ENCODE results near the gene OR51G2.

The OR51G2 gene

GRCh38 chr11:4922304-4922703 is 3.2 kb upstream of the OR51G2 start:
- no peaks in the 10 kb centered on the region for H3K4me1 ChIP-seq (ENCODE audit: control insufficient read depth, insufficient read depth, low read length)
- no peaks in the 10 kb centered on the region for H3K27me3 ChIP-seq (ENCODE audit: control insufficient read depth, insufficient read depth, low read length, poor library complexity, severe bottlenecking)
- no peak overlapping the region for H3K4me3 ChIP-seq (ENCODE audit: insufficient read depth, low read depth, low read length)
- 81 to 89% methylated on average over 1 of the region's 1 CpG for WGBS, 2 experiments
- no peaks in the 10 kb centered on the region for H3K36me3 ChIP-seq (ENCODE audit: control insufficient read depth, insufficient read depth, low read length)
- H3K9me3 ChIP-seq (ENCODE audit: control insufficient read depth, low read length), result no peaks in the 10 kb centered on the region
- H3K27ac ChIP-seq (ENCODE audit: insufficient read depth, low read depth, low read length, poor library complexity, severe bottlenecking), result no peak overlapping the region

GRCh38 chr11:4921796-4922195 is 2.6 kb upstream of the OR51G2 start:
- no peak overlapping the region for H3K27ac ChIP-seq (ENCODE audit: insufficient read depth, low read depth, low read length, poor library complexity, severe bottlenecking)
- no peaks in the 10 kb centered on the region for H3K9me3 ChIP-seq (ENCODE audit: control insufficient read depth, low read length)
- H3K4me3 ChIP-seq (ENCODE audit: insufficient read depth, low read depth, low read length), result no peak overlapping the region
- WGBS, 2 experiments, result 100% methylated on average over 1 of the region's 1 CpG
- no peaks in the 10 kb centered on the region for H3K36me3 ChIP-seq (ENCODE audit: control insufficient read depth, insufficient read depth, low read length)
- no peaks in the 10 kb centered on the region for H3K27me3 ChIP-seq (ENCODE audit: control insufficient read depth, insufficient read depth, low read length, poor library complexity, severe bottlenecking)
- no peaks in the 10 kb centered on the region for H3K4me1 ChIP-seq (ENCODE audit: control insufficient read depth, insufficient read depth, low read length)

GRCh38 chr11:4916581-4916980 is 2.6 kb downstream of the OR51G2 start:
- Histone ChIP-seq H3K27ac (ENCODE audit: insufficient read depth, low read depth, low read length, poor library complexity, severe bottlenecking) (no peak overlapping the region), H3K4me1 (ENCODE audit: control insufficient read depth, insufficient read depth, low read length) (no peaks in the 10 kb centered on the region), H3K36me3 (ENCODE audit: control insufficient read depth, insufficient read depth, low read length) (no peaks in the 10 kb centered on the region), H3K9me3 (ENCODE audit: control insufficient read depth, low read length) (no peaks in the 10 kb centered on the region), H3K4me3 (ENCODE audit: insufficient read depth, low read depth, low read length) (no peak overlapping the region), H3K27me3 (ENCODE audit: control insufficient read depth, insufficient read depth, low read length, poor library complexity, severe bottlenecking) (no peaks in the 10 kb centered on the region)

- no peak within 1 kb of the TSS for H3K4me3 ChIP-seq (ENCODE audit: insufficient read depth, low read depth, low read length)
- no peaks in the 10 kb centered on the region for H3K4me1 ChIP-seq (ENCODE audit: control insufficient read depth, insufficient read depth, low read length)
- no peaks in the 10 kb centered on the region for H3K27me3 ChIP-seq (ENCODE audit: control insufficient read depth, insufficient read depth, low read length, poor library complexity, severe bottlenecking)
- no peaks in the 10 kb centered on the region for H3K36me3 ChIP-seq (ENCODE audit: control insufficient read depth, insufficient read depth, low read length)
- no peaks in the 10 kb centered on the region for H3K9me3 ChIP-seq (ENCODE audit: control insufficient read depth, low read length)
- no peak within 1 kb of the TSS for H3K27ac ChIP-seq (ENCODE audit: insufficient read depth, low read depth, low read length, poor library complexity, severe bottlenecking)
Measured at GRCh38 chr11:4903484-4903883, 15.7 kb downstream of the OR51G2 start, which contains the start of gene OR51A7. OR51A7 (plus strand) TSS chr11:4903783; CDS start chr11:4907370, 3,587 bp downstream.

GRCh38 chr11:4891996-4892640 is 27.0 kb downstream of the OR51G2 start:
- Histone ChIP-seq H3K9me3 (ENCODE audit: control insufficient read depth, low read length) (no peaks in the 10 kb centered on the region), H3K4me1 (ENCODE audit: control insufficient read depth, insufficient read depth, low read length) (no peaks in the 10 kb centered on the region), H3K27ac (ENCODE audit: insufficient read depth, low read depth, low read length, poor library complexity, severe bottlenecking) (no peak overlapping the region), H3K36me3 (ENCODE audit: control insufficient read depth, insufficient read depth, low read length) (no peaks in the 10 kb centered on the region), H3K4me3 (ENCODE audit: insufficient read depth, low read depth, low read length) (no peak overlapping the region), H3K27me3 (ENCODE audit: control insufficient read depth, insufficient read depth, low read length, poor library complexity, severe bottlenecking) (no peaks in the 10 kb centered on the region)
- 92 to 100% methylated on average over 1 of the region's 1 CpG for WGBS, 2 experiments

- Histone ChIP-seq H3K9me3 (ENCODE audit: control insufficient read depth, low read length) (no peaks in the 10 kb centered on the region), H3K27ac (ENCODE audit: insufficient read depth, low read depth, low read length, poor library complexity, severe bottlenecking) (no peak overlapping the region), H3K4me3 (ENCODE audit: insufficient read depth, low read depth, low read length) (no peak overlapping the region), H3K27me3 (ENCODE audit: control insufficient read depth, insufficient read depth, low read length, poor library complexity, severe bottlenecking) (no peaks in the 10 kb centered on the region), H3K36me3 (ENCODE audit: control insufficient read depth, insufficient read depth, low read length) (no peaks in the 10 kb centered on the region), H3K4me1 (ENCODE audit: control insufficient read depth, insufficient read depth, low read length) (no peaks in the 10 kb centered on the region)
- WGBS, 2 experiments, result 95 to 97% methylated on average over 2 of the region's 2 CpGs
Measured at GRCh38 chr11:4890279-4890678, 28.9 kb downstream of the OR51G2 start.

GRCh38 chr11:4887591-4887990 is 31.6 kb downstream of the OR51G2 start:
- no peaks in the 10 kb centered on the region for H3K4me1 ChIP-seq (ENCODE audit: control insufficient read depth, insufficient read depth, low read length)
- 0% methylated on average over 1 of the region's 1 CpG; no CpG with 5 or more reads in 1 of the 2 experiments for WGBS, 2 experiments
- H3K9me3 ChIP-seq (ENCODE audit: control insufficient read depth, low read length), result no peaks in the 10 kb centered on the region
- no peak overlapping the region for H3K4me3 ChIP-seq (ENCODE audit: insufficient read depth, low read depth, low read length)
- H3K27me3 ChIP-seq (ENCODE audit: control insufficient read depth, insufficient read depth, low read length, poor library complexity, severe bottlenecking), result no peaks in the 10 kb centered on the region
- H3K27ac ChIP-seq (ENCODE audit: insufficient read depth, low read depth, low read length, poor library complexity, severe bottlenecking), result no peak overlapping the region
- no peaks in the 10 kb centered on the region for H3K36me3 ChIP-seq (ENCODE audit: control insufficient read depth, insufficient read depth, low read length)

- Histone ChIP-seq H3K27me3 (ENCODE audit: control insufficient read depth, insufficient read depth, low read length, poor library complexity, severe bottlenecking) (no peaks in the 10 kb centered on the region), H3K36me3 (ENCODE audit: control insufficient read depth, insufficient read depth, low read length) (no peaks in the 10 kb centered on the region), H3K4me1 (ENCODE audit: control insufficient read depth, insufficient read depth, low read length) (no peaks in the 10 kb centered on the region), H3K27ac (ENCODE audit: insufficient read depth, low read depth, low read length, poor library complexity, severe bottlenecking) (no peak overlapping the region), H3K9me3 (ENCODE audit: control insufficient read depth, low read length) (no peaks in the 10 kb centered on the region), H3K4me3 (ENCODE audit: insufficient read depth, low read depth, low read length) (no peak overlapping the region)
- WGBS, 2 experiments, result 91 to 96% methylated on average over 3 of the region's 3 CpGs
Measured at GRCh38 chr11:4886186-4886585, 33.0 kb downstream of the OR51G2 start.

- H3K27ac ChIP-seq (ENCODE audit: insufficient read depth, low read depth, low read length, poor library complexity, severe bottlenecking), result no peak overlapping the region
- H3K9me3 ChIP-seq (ENCODE audit: control insufficient read depth, low read length), result no peaks in the 10 kb centered on the region
- 96 to 97% methylated on average over 3 of the region's 3 CpGs for WGBS, 2 experiments
- H3K4me1 ChIP-seq (ENCODE audit: control insufficient read depth, insufficient read depth, low read length), result no peaks in the 10 kb centered on the region
- no peaks in the 10 kb centered on the region for H3K36me3 ChIP-seq (ENCODE audit: control insufficient read depth, insufficient read depth, low read length)
- H3K4me3 ChIP-seq (ENCODE audit: insufficient read depth, low read depth, low read length), result no peak overlapping the region
- no peaks in the 10 kb centered on the region for H3K27me3 ChIP-seq (ENCODE audit: control insufficient read depth, insufficient read depth, low read length, poor library complexity, severe bottlenecking)
Measured at GRCh38 chr11:4884361-4884760, 34.8 kb downstream of the OR51G2 start.

- Histone ChIP-seq H3K36me3 (ENCODE audit: control insufficient read depth, insufficient read depth, low read length) (no peaks in the 10 kb centered on the region), H3K4me3 (ENCODE audit: insufficient read depth, low read depth, low read length) (no peak overlapping the region), H3K9me3 (ENCODE audit: control insufficient read depth, low read length) (no peaks in the 10 kb centered on the region), H3K4me1 (ENCODE audit: control insufficient read depth, insufficient read depth, low read length) (no peaks in the 10 kb centered on the region), H3K27me3 (ENCODE audit: control insufficient read depth, insufficient read depth, low read length, poor library complexity, severe bottlenecking) (no peaks in the 10 kb centered on the region), H3K27ac (ENCODE audit: insufficient read depth, low read depth, low read length, poor library complexity, severe bottlenecking) (no peak overlapping the region)
- 94 to 96% methylated on average over 5 of the region's 5 CpGs for WGBS, 2 experiments
Measured at GRCh38 chr11:4882543-4882942, 36.6 kb downstream of the OR51G2 start.
